ENCODE measurements around the gene BLVRB. TPM values are rescaled to one million over a fixed set of nuclear protein-coding genes. Genes with fewer than 3 reads are reported as not detected.
"Not testable (repeated sequence)": the region's sequence is repeated elsewhere in the genome, so short reads cannot be mapped to it uniquely, and the experiment has no call there.

Gene BLVRB
- total and polyA plus RNA-seq, 2 of the 8 experiments (the other 6 are each of a cell fraction or from before 2014, with no cell fraction given) = 28.7 to 182 TPM

- H2BK120ac ChIP-seq (replicated peaks; ENCODE audit: low read depth, low read length); H4K8ac ChIP-seq (ENCODE audit: extremely low read depth, insufficient read depth, low read length); H3K36me3 ChIP-seq (ENCODE audit: control insufficient read depth in 2 of 4, insufficient read depth in 4 of 4, low read length in 3 of 4); H4K20me1 ChIP-seq (replicated peaks in 1 of 2; ENCODE audit: control insufficient read depth in 1 of 2, insufficient read depth in 2 of 2, low read length in 2 of 2); H3K27ac ChIP-seq (ENCODE audit: low read depth, low read length); H3K9ac ChIP-seq (replicated peaks in 1 of 4; ENCODE audit: extremely low read depth in 1 of 4, low read depth in 3 of 4, low read length in 3 of 4); H3K4ac ChIP-seq (replicated peaks; ENCODE audit: insufficient read length, low read depth, low read length); H2BK5ac ChIP-seq (ENCODE audit: low read depth, low read length); H3K4me3 ChIP-seq (ENCODE audit: extremely low read depth in 1 of 4, insufficient read depth in 2 of 4, low read depth in 3 of 4, low read length in 4 of 4); H3K23me2 ChIP-seq (ENCODE audit: low read depth, low read length); H2AFZ ChIP-seq (ENCODE audit: low read length); DNase-seq (ENCODE audit: low read depth in 1 of 2, low spot score in 2 of 2); H3K4me1 ChIP-seq (replicated peaks in 1 of 4; ENCODE audit: control insufficient read depth in 3 of 4, insufficient read depth in 4 of 4, low read length in 3 of 4); H3K14ac ChIP-seq (ENCODE audit: insufficient read length); H4K91ac ChIP-seq (replicated peaks; ENCODE audit: insufficient read length, low read length); H3K18ac ChIP-seq (ENCODE audit: extremely low read depth, low read length); H2AK5ac ChIP-seq (ENCODE audit: low read depth, low read length); H3K27me3 ChIP-seq (replicated peaks in 1 of 4; ENCODE audit: control insufficient read depth in 3 of 4, extremely low read depth in 1 of 4, insufficient read depth in 3 of 4, low read length in 3 of 4); H3K79me1 ChIP-seq (ENCODE audit: low read depth, low read length); H3K23ac ChIP-seq (ENCODE audit: insufficient read length); H3K9me3 ChIP-seq (ENCODE audit: insufficient read depth in 2 of 2, low read depth in 1 of 2, low read length in 1 of 2); H3K4me2 ChIP-seq (ENCODE audit: insufficient read depth in 1 of 2, low read depth in 2 of 2, low read length in 2 of 2); FAIRE-seq; H3K79me2 ChIP-seq (ENCODE audit: control insufficient read depth in 1 of 2, insufficient read depth in 2 of 2, low read length in 2 of 2); H3K56ac ChIP-seq (replicated peaks; ENCODE audit: insufficient read length, low read depth, low read length); H2BK12ac ChIP-seq (ENCODE audit: low read depth, low read length); H2BK15ac ChIP-seq (ENCODE audit: low read length); H2BK20ac ChIP-seq (ENCODE audit: low read length); H4K5ac ChIP-seq (ENCODE audit: insufficient read length, low read depth, low read length): not testable (repeated sequence)
- POLR2A ChIA-PET (ENCODE audit: partially characterized antibody) = interaction anchor here (0.6 to 3.1 kb wide), 5 partner anchors 11 to 1342 kb away, joined by 3 to 23 read pairs (median 3); no protein-coding TSS in a partner anchor
- CTCF ChIA-PET (ENCODE audit: partially characterized antibody) = interaction anchor here (0.6 to 1.5 kb wide), 3 partner anchors 10 to 27 kb away, joined by 3 to 6 read pairs (median 3); no protein-coding TSS in a partner anchor
- WGBS, 2 experiments (ENCODE audit: extremely low coverage in 1 of 2, insufficient coverage in 1 of 2, insufficient read length in 1 of 2, insufficient replicate concordance in 2 of 2, low coverage in 1 of 2, low lambda C conversion rate in 2 of 2, missing lambda C conversion rate in 1 of 2) = 95% methylated on average over 6 of the region's 7 CpGs; no CpG with 5 or more reads in 1 of the 2 experiments
Measured at GRCh38 chr19:40428197-40428596, 37.3 kb downstream of the BLVRB start.

All from H1 (cell line).